ENCODE data around the gene OR1A1.
"Not testable (repeated sequence)": the region's sequence is repeated elsewhere in the genome, so short reads cannot be mapped to it uniquely, and the experiment has no call there.

OR1A1 gene

GRCh38 chr17:3208484-3208883, 1.0 kb downstream of the OR1A1 start:
- Histone ChIP-seq H3K27me3 (ENCODE audit: control insufficient read depth in 3 of 3, insufficient read depth in 3 of 3, low read depth in 1 of 3, low read length in 3 of 3) (peaks cover 0 to 5% (median 0%) of the 10 kb centered on the region in 3 experiments), H2BK15ac (ENCODE audit: low read length) (no peak overlapping the region), H3K4me3 (ENCODE audit: low read length in 2 of 2) (no peak overlapping the region), H4K91ac (ENCODE audit: low read depth, low read length, poor library complexity) (no peak overlapping the region), H3K18ac (ENCODE audit: low read length) (no peak overlapping the region), H3K23ac (ENCODE audit: low read depth, low read length, poor library complexity) (no peak overlapping the region), H2BK120ac (ENCODE audit: low read depth, low read length) (no peak overlapping the region), H2AK5ac (ENCODE audit: low read depth, low read length) (no peak overlapping the region), H3K9me3 (replicated peaks in 1 of 2; ENCODE audit: control insufficient read depth in 2 of 2, insufficient read depth in 1 of 2, low read depth in 1 of 2, low read length in 2 of 2) (peaks cover 0 to under 1% of the 10 kb centered on the region in 2 donors), H3K4ac (ENCODE audit: low read length) (no peak overlapping the region), H3K36me3 (replicated peaks in 1 of 2; ENCODE audit: control insufficient read depth in 2 of 2, insufficient read depth in 2 of 2, low read length in 2 of 2) (no peaks in the 10 kb centered on the region), H4K8ac (ENCODE audit: low read depth, low read length) (no peak overlapping the region), H3K79me1 (ENCODE audit: low read depth, low read length) (no peaks in the 10 kb centered on the region), H2BK12ac (ENCODE audit: low read length) (no peak overlapping the region), H3K4me2 (ENCODE audit: insufficient read depth, low read length, poor library complexity, severe bottlenecking) (no peak overlapping the region), H3K4me1 (ENCODE audit: control insufficient read depth in 2 of 2, insufficient read depth in 1 of 2, low read depth in 1 of 2, low read length in 2 of 2) (no peaks in the 10 kb centered on the region), H2BK5ac (ENCODE audit: low read length) (no peak overlapping the region), H3K27ac (replicated peaks; ENCODE audit: low read length) (no peak overlapping the region), H3K9ac (ENCODE audit: low read depth, low read length, poor library complexity) (no peak overlapping the region), H3K14ac (ENCODE audit: low read length) (no peak overlapping the region), H2AFZ (ENCODE audit: low read length) (no peak overlapping the region)
- no peak for DNase-seq (ENCODE audit: low spot score)
- WGBS, 2 donors (ENCODE audit: extremely low coverage in 2 of 2, insufficient read length in 2 of 2, insufficient replicate concordance in 1 of 2), result no CpG with 5 or more reads among the region's 6 CpGs

GRCh38 chr17:3213001-3213400, 5.5 kb downstream of the OR1A1 start:
- H3K27me3 ChIP-seq (ENCODE audit: control insufficient read depth in 3 of 3, insufficient read depth in 3 of 3, low read depth in 1 of 3, low read length in 3 of 3), result no peaks in the 10 kb centered on the region
- H2BK15ac ChIP-seq (ENCODE audit: low read length), result no peak overlapping the region
- no peak overlapping the region for H3K4me3 ChIP-seq (ENCODE audit: low read length in 2 of 2)
- H2AFZ ChIP-seq (ENCODE audit: low read length), result no peak overlapping the region
- H3K4ac ChIP-seq (ENCODE audit: low read length), result no peak overlapping the region
- WGBS, 2 donors (ENCODE audit: extremely low coverage in 2 of 2, insufficient read length in 2 of 2, insufficient replicate concordance in 1 of 2), result no CpG with 5 or more reads among the region's 3 CpGs
- no peaks in the 10 kb centered on the region for H3K4me1 ChIP-seq (ENCODE audit: control insufficient read depth in 2 of 2, insufficient read depth in 1 of 2, low read depth in 1 of 2, low read length in 2 of 2)
- no peak overlapping the region for H3K23ac ChIP-seq (ENCODE audit: low read depth, low read length, poor library complexity)
- no peak overlapping the region for H3K27ac ChIP-seq (replicated peaks; ENCODE audit: low read length)
- no peak overlapping the region for H2AK5ac ChIP-seq (ENCODE audit: low read depth, low read length)
- no peak overlapping the region for H4K91ac ChIP-seq (ENCODE audit: low read depth, low read length, poor library complexity)
- peaks cover 2% of the 10 kb centered on the region for H3K79me1 ChIP-seq (ENCODE audit: low read depth, low read length)
- DNase-seq (ENCODE audit: low spot score), result no peak
- no peak overlapping the region for H3K4me2 ChIP-seq (ENCODE audit: insufficient read depth, low read length, poor library complexity, severe bottlenecking)
- no peak overlapping the region for H3K18ac ChIP-seq (ENCODE audit: low read length)
- H2BK12ac ChIP-seq (ENCODE audit: low read length), result no peak overlapping the region
- no peak overlapping the region for H3K14ac ChIP-seq (ENCODE audit: low read length)
- no peak overlapping the region for H2BK5ac ChIP-seq (ENCODE audit: low read length)
- no peaks in the 10 kb centered on the region for H3K36me3 ChIP-seq (replicated peaks in 1 of 2; ENCODE audit: control insufficient read depth in 2 of 2, insufficient read depth in 2 of 2, low read length in 2 of 2)
- no peak overlapping the region for H3K9ac ChIP-seq (ENCODE audit: low read depth, low read length, poor library complexity)
- H2BK120ac ChIP-seq (ENCODE audit: low read depth, low read length), result no peak overlapping the region
- peaks cover 0 to 5% of the 10 kb centered on the region in 2 donors for H3K9me3 ChIP-seq (replicated peaks in 1 of 2; ENCODE audit: control insufficient read depth in 2 of 2, insufficient read depth in 1 of 2, low read depth in 1 of 2, low read length in 2 of 2)
- H4K8ac ChIP-seq (ENCODE audit: low read depth, low read length), result no peak overlapping the region

- no peak overlapping the region for H3K9ac ChIP-seq (ENCODE audit: low read depth, low read length, poor library complexity)
- H3K9me3 ChIP-seq (replicated peaks in 1 of 2; ENCODE audit: control insufficient read depth in 2 of 2, insufficient read depth in 1 of 2, low read depth in 1 of 2, low read length in 2 of 2), result peaks cover 0 to 5% of the 10 kb centered on the region in 2 donors
- no peak overlapping the region for H3K4me3 ChIP-seq (ENCODE audit: low read length in 2 of 2)
- H3K27ac ChIP-seq (replicated peaks; ENCODE audit: low read length), result no peak overlapping the region
- no peak overlapping the region for H2BK5ac ChIP-seq (ENCODE audit: low read length)
- no peak overlapping the region for H2AK5ac ChIP-seq (ENCODE audit: low read depth, low read length)
- H2BK15ac ChIP-seq (ENCODE audit: low read length), result no peak overlapping the region
- no peaks in the 10 kb centered on the region for H3K4me1 ChIP-seq (ENCODE audit: control insufficient read depth in 2 of 2, insufficient read depth in 1 of 2, low read depth in 1 of 2, low read length in 2 of 2)
- H3K4ac ChIP-seq (ENCODE audit: low read length), result no peak overlapping the region
- no peak overlapping the region for H2BK120ac ChIP-seq (ENCODE audit: low read depth, low read length)
- no peak for DNase-seq (ENCODE audit: low spot score)
- no peaks in the 10 kb centered on the region for H3K27me3 ChIP-seq (ENCODE audit: control insufficient read depth in 3 of 3, insufficient read depth in 3 of 3, low read depth in 1 of 3, low read length in 3 of 3)
- no peak overlapping the region for H2AFZ ChIP-seq (ENCODE audit: low read length)
- H3K18ac ChIP-seq (ENCODE audit: low read length), result no peak overlapping the region
- H3K14ac ChIP-seq (ENCODE audit: low read length), result no peak overlapping the region
- no peak overlapping the region for H3K23ac ChIP-seq (ENCODE audit: low read depth, low read length, poor library complexity)
- peaks cover 2% of the 10 kb centered on the region for H3K79me1 ChIP-seq (ENCODE audit: low read depth, low read length)
- no peak overlapping the region for H4K8ac ChIP-seq (ENCODE audit: low read depth, low read length)
- H3K4me2 ChIP-seq (ENCODE audit: insufficient read depth, low read length, poor library complexity, severe bottlenecking), result no peak overlapping the region
- H3K36me3 ChIP-seq (replicated peaks in 1 of 2; ENCODE audit: control insufficient read depth in 2 of 2, insufficient read depth in 2 of 2, low read length in 2 of 2), result no peaks in the 10 kb centered on the region
- no peak overlapping the region for H4K91ac ChIP-seq (ENCODE audit: low read depth, low read length, poor library complexity)
- H2BK12ac ChIP-seq (ENCODE audit: low read length), result no peak overlapping the region
- WGBS, 2 donors (ENCODE audit: extremely low coverage in 2 of 2, insufficient read length in 2 of 2, insufficient replicate concordance in 1 of 2), result no CpG with 5 or more reads among the region's 6 CpGs
Measured at GRCh38 chr17:3213587-3213986, 6.1 kb downstream of the OR1A1 start.

- H4K91ac ChIP-seq (ENCODE audit: low read depth, low read length, poor library complexity); H3K4me2 ChIP-seq (ENCODE audit: insufficient read depth, low read length, poor library complexity, severe bottlenecking); H2AK5ac ChIP-seq (ENCODE audit: low read depth, low read length); H3K4me3 ChIP-seq (ENCODE audit: low read length in 2 of 2); H2BK12ac ChIP-seq (ENCODE audit: low read length); H3K14ac ChIP-seq (ENCODE audit: low read length); H3K79me1 ChIP-seq (ENCODE audit: low read depth, low read length); H2BK15ac ChIP-seq (ENCODE audit: low read length); H3K36me3 ChIP-seq (replicated peaks in 1 of 2; ENCODE audit: control insufficient read depth in 2 of 2, insufficient read depth in 2 of 2, low read length in 2 of 2); H3K4ac ChIP-seq (ENCODE audit: low read length); H3K4me1 ChIP-seq (ENCODE audit: control insufficient read depth in 2 of 2, insufficient read depth in 1 of 2, low read depth in 1 of 2, low read length in 2 of 2); H3K27ac ChIP-seq (replicated peaks; ENCODE audit: low read length); H3K9ac ChIP-seq (ENCODE audit: low read depth, low read length, poor library complexity); H2AFZ ChIP-seq (ENCODE audit: low read length); H3K23ac ChIP-seq (ENCODE audit: low read depth, low read length, poor library complexity); H3K18ac ChIP-seq (ENCODE audit: low read length); DNase-seq (ENCODE audit: low spot score); H3K27me3 ChIP-seq (ENCODE audit: control insufficient read depth in 3 of 3, insufficient read depth in 3 of 3, low read depth in 1 of 3, low read length in 3 of 3); H2BK5ac ChIP-seq (ENCODE audit: low read length); H4K8ac ChIP-seq (ENCODE audit: low read depth, low read length); H3K9me3 ChIP-seq (replicated peaks in 1 of 2; ENCODE audit: control insufficient read depth in 2 of 2, insufficient read depth in 1 of 2, low read depth in 1 of 2, low read length in 2 of 2); H2BK120ac ChIP-seq (ENCODE audit: low read depth, low read length): not testable (repeated sequence)
- no CpG with 5 or more reads among the region's 3 CpGs for WGBS, 2 donors (ENCODE audit: extremely low coverage in 2 of 2, insufficient read length in 2 of 2, insufficient replicate concordance in 1 of 2)
Measured at GRCh38 chr17:3219978-3220377, 12.5 kb downstream of the OR1A1 start.
